ENCODE results near the gene TLE2.

- no peak for TF ChIP-seq CTCF (IDR thresholded peaks at IDR 0.05)
- no peak for TF ChIP-seq POLR2A (IDR thresholded peaks at IDR 0.05)
These were observed 47.2 kb downstream of the TLE2 start for GRCh38 chr19:2981898-2982297.
